Esophagus squamous epithelium (tissue), 4 donors: ENCODE measurements around the gene ACSS3.

Experiments
- CTCF ChIP-seq, 6 experiments: fragments of 450-650 bp in 4 of 6; fragments of 200-600 bp in 2 of 6; sonication (generic) in 2 of 6; IDR thresholded peaks; one replicate each; pipeline ENCODE4 v1.5.1; 2016 to 2019; ENCODE audit warnings: antibody characterized with exemption in 6 of 6, mild to moderate bottlenecking in 4 of 6, moderate library complexity in 4 of 6
- POLR2A ChIP-seq, 4 donors: fragments of 450-650 bp; IDR thresholded peaks; one replicate each; pipeline ENCODE4 v1.6.1; 2017; ENCODE audit warnings: antibody characterized with exemption in 4 of 4, mild to moderate bottlenecking in 4 of 4, moderate library complexity in 3 of 4

GRCh38 chr12:81077686-81078441 lies at the start of gene ACSS3:
- no peak for TF ChIP-seq POLR2A (IDR thresholded peaks at IDR 0.05)
- no peak for TF ChIP-seq CTCF (IDR thresholded peaks at IDR 0.05)
